CD1c-positive myeloid dendritic cell (primary cell): ENCODE results near the gene MLLT3.

Experiments
- DNase-seq: peaks from one replicate; pipeline ENCODE4 v3.0.0-alpha.2; 2016; ENCODE audit errors: extremely low spot score

MLLT3 gene

GRCh38 chr9:20303996-20304395 is 318.3 kb downstream of the MLLT3 start:
- DNase-seq: no peak

GRCh38 chr9:20303066-20303465 is 319.2 kb downstream of the MLLT3 start:
- no peak for DNase-seq

- DNase-seq: no peak
Observed at GRCh38 chr9:20302197-20302596, 320.1 kb downstream of the MLLT3 start.

- DNase-seq: no peak
Observed at GRCh38 chr9:20300430-20301115, 321.7 kb downstream of the MLLT3 start.

- DNase-seq: no peak
Observed at GRCh38 chr9:20297646-20298084, 324.6 kb downstream of the MLLT3 start.

- DNase-seq: no peak
Observed at GRCh38 chr9:20295555-20295954, 326.7 kb downstream of the MLLT3 start.

GRCh38 chr9:20294046-20294750 is 328.1 kb downstream of the MLLT3 start:
- DNase-seq: no peak

GRCh38 chr9:20292002-20292401 is 330.3 kb downstream of the MLLT3 start:
- no peak for DNase-seq
